ENCODE results near the gene TEKT5.

Gene TEKT5

GRCh38 chr16:10592611-10593010, 102.1 kb downstream of the TEKT5 start:
- Mint-ChIP-seq H3K27ac (no peak overlapping the region), H3K4me3 (no peak overlapping the region), H3K4me1 (ENCODE audit: low read depth) (no peaks in the 10 kb centered on the region), H3K9me3 (no peaks in the 10 kb centered on the region), H3K36me3 (ENCODE audit: low read depth) (no peaks in the 10 kb centered on the region), H3K27me3 (peaks cover 23% of the 10 kb centered on the region)
- intact Hi-C loops (cut with micrococcal nuclease) = no loop called here

- Mint-ChIP-seq H3K4me1 (ENCODE audit: low read depth) (no peaks in the 10 kb centered on the region), H3K27ac (no peak overlapping the region), H3K36me3 (ENCODE audit: low read depth) (no peaks in the 10 kb centered on the region), H3K9me3 (no peaks in the 10 kb centered on the region), H3K4me3 (no peak overlapping the region), H3K27me3 (peaks cover 16% of the 10 kb centered on the region)
- intact Hi-C loops (cut with micrococcal nuclease) = no loop called here
These were observed 104.4 kb downstream of the TEKT5 start for GRCh38 chr16:10590342-10590741.

- no peak overlapping the region for H3K27ac Mint-ChIP-seq
- H3K4me1 Mint-ChIP-seq (ENCODE audit: low read depth) = no peaks in the 10 kb centered on the region
- H3K9me3 Mint-ChIP-seq = no peaks in the 10 kb centered on the region
- H3K4me3 Mint-ChIP-seq = no peak overlapping the region
- H3K27me3 Mint-ChIP-seq = peaks cover 23% of the 10 kb centered on the region
- intact Hi-C loops (cut with micrococcal nuclease) = no loop called here
- no peaks in the 10 kb centered on the region for H3K36me3 Mint-ChIP-seq (ENCODE audit: low read depth)
These were observed 105.6 kb downstream of the TEKT5 start for GRCh38 chr16:10589109-10589508.

- Mint-ChIP-seq H3K27ac (no peak overlapping the region), H3K4me1 (ENCODE audit: low read depth) (no peaks in the 10 kb centered on the region), H3K27me3 (peaks cover 36% of the 10 kb centered on the region), H3K36me3 (ENCODE audit: low read depth) (no peaks in the 10 kb centered on the region), H3K4me3 (no peak overlapping the region), H3K9me3 (no peaks in the 10 kb centered on the region)
- intact Hi-C loops (cut with micrococcal nuclease) = no loop called here
These were observed 107.1 kb downstream of the TEKT5 start for GRCh38 chr16:10587622-10588021.

GRCh38 chr16:10584981-10585438, 109.7 kb downstream of the TEKT5 start:
- H3K27ac Mint-ChIP-seq = no peak overlapping the region
- no peaks in the 10 kb centered on the region for H3K9me3 Mint-ChIP-seq
- H3K4me1 Mint-ChIP-seq (ENCODE audit: low read depth) = peaks cover 9% of the 10 kb centered on the region
- H3K27me3 Mint-ChIP-seq = peaks cover 56% of the 10 kb centered on the region
- H3K36me3 Mint-ChIP-seq (ENCODE audit: low read depth) = no peaks in the 10 kb centered on the region
- intact Hi-C loops (cut with micrococcal nuclease) = no loop called here
- H3K4me3 Mint-ChIP-seq = no peak overlapping the region

GRCh38 chr16:10583269-10583668, 111.5 kb downstream of the TEKT5 start:
- H3K4me3 Mint-ChIP-seq = no peak overlapping the region

GRCh38 chr16:10581507-10581906, 113.2 kb downstream of the TEKT5 start:
- intact Hi-C loops (cut with micrococcal nuclease) = no loop called here
- no peak overlapping the region for H3K4me3 Mint-ChIP-seq
- H3K36me3 Mint-ChIP-seq (ENCODE audit: low read depth) = no peaks in the 10 kb centered on the region
- H3K9me3 Mint-ChIP-seq = no peaks in the 10 kb centered on the region
- no peak overlapping the region for H3K27ac Mint-ChIP-seq
- peaks cover 73% of the 10 kb centered on the region for H3K27me3 Mint-ChIP-seq
- H3K4me1 Mint-ChIP-seq (ENCODE audit: low read depth) = peaks cover 9% of the 10 kb centered on the region

More at GRCh38 chr16:10583269-10583668, 111.5 kb downstream of the TEKT5 start:
- intact Hi-C loops (cut with micrococcal nuclease) = no loop called here
- no peaks in the 10 kb centered on the region for H3K36me3 Mint-ChIP-seq (ENCODE audit: low read depth)
- H3K9me3 Mint-ChIP-seq = no peaks in the 10 kb centered on the region
- H3K4me1 Mint-ChIP-seq (ENCODE audit: low read depth) = peaks cover 9% of the 10 kb centered on the region
- peaks cover 67% of the 10 kb centered on the region for H3K27me3 Mint-ChIP-seq
- H3K27ac Mint-ChIP-seq = no peak overlapping the region

- H3K36me3 Mint-ChIP-seq (ENCODE audit: low read depth) = no peaks in the 10 kb centered on the region
- H3K4me1 Mint-ChIP-seq (ENCODE audit: low read depth) = peaks cover 9% of the 10 kb centered on the region
These were observed 113.9 kb downstream of the TEKT5 start for GRCh38 chr16:10580883-10581247.

GRCh38 chr16:10579965-10580882, 114.5 kb downstream of the TEKT5 start, which contains the start of gene EMP2:
Gene EMP2, minus strand, starts transcription at chr16:10580598. Its CDS starts 32,981 bp downstream, at chr16:10547617.
- Mint-ChIP-seq H3K4me1 (ENCODE audit: low read depth) (peaks cover 9% of the 10 kb centered on the region), H3K36me3 (ENCODE audit: low read depth) (no peaks in the 10 kb centered on the region), H3K27ac (no peak within 1 kb of the TSS), H3K27me3 (peaks cover 72% of the 10 kb centered on the region), H3K9me3 (no peaks in the 10 kb centered on the region), H3K4me3 (peak within 1 kb of the TSS; percentile 52)
- intact Hi-C loops (cut with micrococcal nuclease) = no loop called here

More at GRCh38 chr16:10580883-10581247, 113.9 kb downstream of the TEKT5 start:
- Mint-ChIP-seq H3K4me3 (peak overlapping the region; percentile 52), H3K27ac (no peak overlapping the region), H3K27me3 (peaks cover 73% of the 10 kb centered on the region), H3K9me3 (no peaks in the 10 kb centered on the region)
- intact Hi-C loops (cut with micrococcal nuclease) = no loop called here

- Mint-ChIP-seq H3K9me3 (no peaks in the 10 kb centered on the region), H3K4me3 (no peak overlapping the region), H3K27me3 (peaks cover 69% of the 10 kb centered on the region), H3K36me3 (ENCODE audit: low read depth) (no peaks in the 10 kb centered on the region), H3K4me1 (ENCODE audit: low read depth) (peaks cover 9% of the 10 kb centered on the region), H3K27ac (no peak overlapping the region)
- intact Hi-C loops (cut with micrococcal nuclease) = no loop called here
These were observed 115.2 kb downstream of the TEKT5 start for GRCh38 chr16:10579575-10579964.

GRCh38 chr16:10578474-10579316, 116.0 kb downstream of the TEKT5 start:
- no peak overlapping the region for H3K27ac Mint-ChIP-seq
- H3K9me3 Mint-ChIP-seq = no peaks in the 10 kb centered on the region
- H3K4me1 Mint-ChIP-seq (ENCODE audit: low read depth) = peaks cover 9% of the 10 kb centered on the region
- H3K27me3 Mint-ChIP-seq = peaks cover 64% of the 10 kb centered on the region
- no peaks in the 10 kb centered on the region for H3K36me3 Mint-ChIP-seq (ENCODE audit: low read depth)
- no peak overlapping the region for H3K4me3 Mint-ChIP-seq
- intact Hi-C loops (cut with micrococcal nuclease) = no loop called here
